K562 (cell line): ENCODE measurements around the gene OPCML. TPM values are rescaled to one million over a fixed set of nuclear protein-coding genes. Genes with fewer than 3 reads are reported as not detected.

Experiments used
- GATA2 ChIP-seq: sonication (generic); formaldehyde crosslinking; IDR thresholded peaks from 2 replicates; pipeline ENCODE4 v1.4.0; 2020; ENCODE audit warnings: mild to moderate bottlenecking, missing genetic modification reagents
- HLTF ChIP-seq: fragments of 450-650 bp; IDR thresholded peaks from 2 replicates; pipeline ENCODE4 v1.6.1; 2016
- HNRNPH1 ChIP-seq: fragments of 200-400 bp; formaldehyde crosslinking; optimal IDR thresholded peaks from 2 replicates; pipeline ENCODE3; 2017; ENCODE audit warnings: low read depth, mild to moderate bottlenecking, low read length, moderate library complexity
- NR4A1 ChIP-seq, 2 experiments: fragments of 250-450 bp in 1 of 2; fragments of 450-650 bp in 1 of 2; sonication (Bioruptor Pico) in 1 of 2; IDR thresholded peaks; 2 replicates each; pipeline versions ENCODE4 v1.4.0 to v1.6.1; 2016 to 2020; ENCODE audit warnings: mild to moderate bottlenecking in 2 of 2, missing compliant biosample characterization in 1 of 2, missing genetic modification characterization in 1 of 2, moderate library complexity in 1 of 2
- PCBP1 ChIP-seq: fragments of 200-400 bp; formaldehyde crosslinking; IDR thresholded peaks from 2 replicates; pipeline ENCODE4 v1.6.1; 2018; ENCODE audit warnings: mild to moderate bottlenecking, low read depth, low read length; ENCODE audit not compliant: poor library complexity, severe bottlenecking
- U2AF2 ChIP-seq: fragments of 200-400 bp; formaldehyde crosslinking; optimal IDR thresholded peaks from 2 replicates; pipeline ENCODE3; 2017; ENCODE audit warnings: low read depth, mild to moderate bottlenecking, low read length
- ZC3H8 ChIP-seq: fragments of 450-650 bp; IDR thresholded peaks from 2 replicates; pipeline ENCODE4 v1.6.1; 2017
- ZNF121 ChIP-seq: sonication (generic); formaldehyde crosslinking; conservative IDR thresholded peaks from 2 replicates; pipeline ENCODE4 v1.8.0; 2022; ENCODE audit warnings: missing genetic modification reagents
- polyA plus RNA-seq, 8 experiments: library from polyadenylated mRNA; depleted of rRNA in 4 of 8; stranded (reverse) in 5 of 8; unstranded in 3 of 8; fragments of >200 nt; fragmentation: Nextera tagmentation in 2 of 8; fragmentation: Illumina TruSeq in 1 of 8; extraction: Ambion mirVana in 2 of 8; extraction: Trizol in 1 of 8; gene quantifications; 2 replicates each; pipeline versions ENCODE4 v1.2.1 to v1.2.3, GENCODE V29; 2011 to 2014; ENCODE audit warnings: inconsistent platforms in 1 of 8, missing spikeins in 1 of 8
- total RNA-seq, 7 experiments: library from RNA; depleted of rRNA in 6 of 7; stranded (reverse); fragments of >200 nt in 6 of 7; fragmentation: Illumina TruSeq in 2 of 7; extraction: Trizol in 2 of 7; gene quantifications; 2 replicates each; pipeline versions ENCODE4 v1.2.1 to v1.2.3, GENCODE V29; 2011 to 2021; ENCODE audit warnings: low replicate concordance in 1 of 7
- TF ChIP-seq, protein P1 (sequence below): sonication (generic); formaldehyde crosslinking; IDR thresholded peaks from 2 replicates; pipeline ENCODE4 v1.4.0; 2020; ENCODE audit warnings: mild to moderate bottlenecking, missing genetic modification reagents
- TF ChIP-seq, protein P2 (sequence below): sonication (generic); formaldehyde crosslinking; IDR thresholded peaks from 2 replicates; pipeline ENCODE4 v1.8.0; 2022; ENCODE audit warnings: missing genetic modification reagents, mild to moderate bottlenecking, borderline replicate concordance

Gene OPCML
- total and polyA plus RNA-seq, 9 of the 15 experiments (the other 6 are each of a cell fraction or from before 2014, with no cell fraction given), result not detected

GRCh38 chr11:132559331-132560036 is 972.8 kb downstream of the OPCML start (continued):
- TF ChIP-seq, protein P1, sequence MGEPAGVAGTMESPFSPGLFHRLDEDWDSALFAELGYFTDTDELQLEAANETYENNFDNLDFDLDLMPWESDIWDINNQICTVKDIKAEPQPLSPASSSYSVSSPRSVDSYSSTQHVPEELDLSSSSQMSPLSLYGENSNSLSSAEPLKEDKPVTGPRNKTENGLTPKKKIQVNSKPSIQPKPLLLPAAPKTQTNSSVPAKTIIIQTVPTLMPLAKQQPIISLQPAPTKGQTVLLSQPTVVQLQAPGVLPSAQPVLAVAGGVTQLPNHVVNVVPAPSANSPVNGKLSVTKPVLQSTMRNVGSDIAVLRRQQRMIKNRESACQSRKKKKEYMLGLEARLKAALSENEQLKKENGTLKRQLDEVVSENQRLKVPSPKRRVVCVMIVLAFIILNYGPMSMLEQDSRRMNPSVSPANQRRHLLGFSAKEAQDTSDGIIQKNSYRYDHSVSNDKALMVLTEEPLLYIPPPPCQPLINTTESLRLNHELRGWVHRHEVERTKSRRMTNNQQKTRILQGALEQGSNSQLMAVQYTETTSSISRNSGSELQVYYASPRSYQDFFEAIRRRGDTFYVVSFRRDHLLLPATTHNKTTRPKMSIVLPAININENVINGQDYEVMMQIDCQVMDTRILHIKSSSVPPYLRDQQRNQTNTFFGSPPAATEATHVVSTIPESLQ (CRISPR knock-in tag), result no peak
- TF ChIP-seq NR4A1 (CRISPR knock-in tag; IDR thresholded peaks at IDR 0.05) (no peak), NR4A1 (tag; IDR thresholded peaks at IDR 0.05) (no peak), PCBP1 (no peak), GATA2 (CRISPR knock-in tag) (no peak), HLTF (no peak), ZC3H8 (no peak), U2AF2 (no peak), HNRNPH1 (no peak), ZNF121 (CRISPR knock-in tag) (no peak)
- TF ChIP-seq, protein P2, sequence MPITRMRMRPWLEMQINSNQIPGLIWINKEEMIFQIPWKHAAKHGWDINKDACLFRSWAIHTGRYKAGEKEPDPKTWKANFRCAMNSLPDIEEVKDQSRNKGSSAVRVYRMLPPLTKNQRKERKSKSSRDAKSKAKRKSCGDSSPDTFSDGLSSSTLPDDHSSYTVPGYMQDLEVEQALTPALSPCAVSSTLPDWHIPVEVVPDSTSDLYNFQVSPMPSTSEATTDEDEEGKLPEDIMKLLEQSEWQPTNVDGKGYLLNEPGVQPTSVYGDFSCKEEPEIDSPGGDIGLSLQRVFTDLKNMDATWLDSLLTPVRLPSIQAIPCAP, result no peak
